IPS-20b (cell line): ENCODE results near the gene PSMD13.

Experiments
- H3K27ac ChIP-seq: one replicate; pipeline ENCODE4 v1.5.1; 2013; ENCODE audit warnings: low read length
- H3K27me3 ChIP-seq: 2 replicates; pipeline ENCODE4 v1.6.1; 2013; ENCODE audit warnings: mild to moderate bottlenecking, low read length, inconsistent platforms; ENCODE audit not compliant: insufficient read depth
- H3K36me3 ChIP-seq: 2 replicates; pipeline ENCODE4 v1.6.1; 2013; ENCODE audit warnings: low read depth, mild to moderate bottlenecking, inconsistent platforms, low read length, moderate library complexity; ENCODE audit not compliant: insufficient read depth
- H3K4me1 ChIP-seq: 2 replicates; pipeline ENCODE4 v1.6.1; 2013; ENCODE audit warnings: mild to moderate bottlenecking, control low read depth, inconsistent platforms, low read length, moderate library complexity; ENCODE audit not compliant: insufficient read depth
- H3K4me3 ChIP-seq: 2 replicates; pipeline ENCODE4 v1.5.1; 2013; ENCODE audit warnings: mild to moderate bottlenecking, low read length, inconsistent platforms
- H3K9ac ChIP-seq: 2 replicates; pipeline ENCODE4 v1.6.1; 2013; ENCODE audit warnings: low read depth, mild to moderate bottlenecking, inconsistent platforms, low read length, moderate library complexity
- H3K9me3 ChIP-seq: 2 replicates; pipeline ENCODE4 v1.6.1; 2013; ENCODE audit warnings: mild to moderate bottlenecking, low read depth, low read length, inconsistent platforms; ENCODE audit not compliant: insufficient read depth

Gene PSMD13

GRCh38 chr11:206526-207207 is 30.1 kb upstream of the PSMD13 start:
- H3K4me1 ChIP-seq: peaks cover 10% of the 10 kb centered on the region
- peak overlapping the region; percentile 93 for H3K9ac ChIP-seq

GRCh38 chr11:207208-207862 is 29.4 kb upstream of the PSMD13 start, which contains the start of the genes BET1L and RIC8A:
Gene BET1L, minus strand, starts transcription at chr11:207399. Its CDS starts 78 bp downstream, at chr11:207321.
Gene RIC8A, plus strand, starts transcription at chr11:207708. Its CDS starts 1,147 bp downstream, at chr11:208855.
- Histone ChIP-seq H3K9ac (peak within 1 kb of the TSS; percentile 93), H3K36me3 (peaks cover 39% of the 10 kb centered on the region), H3K27me3 (no peaks in the 10 kb centered on the region), H3K27ac (peak within 1 kb of the TSS; percentile 68), H3K4me3 (peak within 1 kb of the TSS; percentile 92), H3K4me1 (peaks cover 10% of the 10 kb centered on the region), H3K9me3 (no peaks in the 10 kb centered on the region)

More at GRCh38 chr11:206526-207207, 30.1 kb upstream of the PSMD13 start:
- Histone ChIP-seq H3K9me3 (no peaks in the 10 kb centered on the region), H3K36me3 (peaks cover 32% of the 10 kb centered on the region), H3K27me3 (no peaks in the 10 kb centered on the region), H3K27ac (no peak overlapping the region), H3K4me3 (peak overlapping the region; percentile 92)

GRCh38 chr11:207863-208180 is 29.0 kb upstream of the PSMD13 start:
- Histone ChIP-seq H3K9me3 (no peaks in the 10 kb centered on the region), H3K4me1 (peaks cover 10% of the 10 kb centered on the region), H3K9ac (peak overlapping the region; percentile 93), H3K27ac (peak overlapping the region; percentile 68), H3K36me3 (peaks cover 44% of the 10 kb centered on the region), H3K4me3 (peak overlapping the region; percentile 92), H3K27me3 (no peaks in the 10 kb centered on the region)

- H3K27ac ChIP-seq: peak overlapping the region; percentile 68
- H3K9me3 ChIP-seq: no peaks in the 10 kb centered on the region
- H3K4me1 ChIP-seq: peaks cover 10% of the 10 kb centered on the region
- H3K9ac ChIP-seq: peak overlapping the region; percentile 93
- H3K4me3 ChIP-seq: peak overlapping the region; percentile 92
- H3K36me3 ChIP-seq: peaks cover 49% of the 10 kb centered on the region
- no peaks in the 10 kb centered on the region for H3K27me3 ChIP-seq
Observed at GRCh38 chr11:208181-208916, 28.4 kb upstream of the PSMD13 start.

GRCh38 chr11:208917-209260 is 27.9 kb upstream of the PSMD13 start:
- Histone ChIP-seq H3K36me3 (peaks cover 53% of the 10 kb centered on the region), H3K27ac (no peak overlapping the region), H3K27me3 (no peaks in the 10 kb centered on the region), H3K4me1 (peaks cover 10% of the 10 kb centered on the region), H3K9ac (peak overlapping the region; percentile 93), H3K9me3 (no peaks in the 10 kb centered on the region), H3K4me3 (peak overlapping the region; percentile 92)

- Histone ChIP-seq H3K9ac (peak overlapping the region; percentile 93), H3K9me3 (no peaks in the 10 kb centered on the region), H3K27ac (no peak overlapping the region), H3K36me3 (peaks cover 57% of the 10 kb centered on the region), H3K4me1 (peaks cover 10% of the 10 kb centered on the region), H3K4me3 (peak overlapping the region; percentile 92), H3K27me3 (no peaks in the 10 kb centered on the region)
Observed at GRCh38 chr11:209275-210121, 27.3 kb upstream of the PSMD13 start.

- peaks cover 10% of the 10 kb centered on the region for H3K4me1 ChIP-seq
- H3K9ac ChIP-seq: no peak overlapping the region
- no peak overlapping the region for H3K27ac ChIP-seq
- H3K4me3 ChIP-seq: 0 out of 2 replicates have a peak overlapping the region, but pooled peaks have one; percentile 92
- no peaks in the 10 kb centered on the region for H3K9me3 ChIP-seq
- peaks cover 60% of the 10 kb centered on the region for H3K36me3 ChIP-seq
- no peaks in the 10 kb centered on the region for H3K27me3 ChIP-seq
Observed at GRCh38 chr11:210122-210802, 26.5 kb upstream of the PSMD13 start.

GRCh38 chr11:210803-211180 is 26.0 kb upstream of the PSMD13 start:
- Histone ChIP-seq H3K36me3 (peaks cover 62% of the 10 kb centered on the region), H3K4me3 (no peak overlapping the region)

GRCh38 chr11:211295-211694 is 25.5 kb upstream of the PSMD13 start:
- no peaks in the 10 kb centered on the region for H3K9me3 ChIP-seq
- H3K4me1 ChIP-seq: peaks cover 10% of the 10 kb centered on the region
- peaks cover 64% of the 10 kb centered on the region for H3K36me3 ChIP-seq
- no peaks in the 10 kb centered on the region for H3K27me3 ChIP-seq
- H3K27ac ChIP-seq: no peak overlapping the region
- H3K4me3 ChIP-seq: no peak overlapping the region
- H3K9ac ChIP-seq: no peak overlapping the region

More at GRCh38 chr11:210803-211180, 26.0 kb upstream of the PSMD13 start:
- Histone ChIP-seq H3K27me3 (no peaks in the 10 kb centered on the region), H3K27ac (no peak overlapping the region), H3K4me1 (peaks cover 10% of the 10 kb centered on the region), H3K9ac (no peak overlapping the region), H3K9me3 (no peaks in the 10 kb centered on the region)

GRCh38 chr11:211741-212140 is 25.0 kb upstream of the PSMD13 start:
- Histone ChIP-seq H3K9ac (no peak overlapping the region), H3K4me1 (peaks cover 8% of the 10 kb centered on the region; the same call in 1 of the 2 replicates), H3K36me3 (peaks cover 64% of the 10 kb centered on the region), H3K27ac (no peak overlapping the region), H3K4me3 (no peak overlapping the region), H3K27me3 (no peaks in the 10 kb centered on the region), H3K9me3 (no peaks in the 10 kb centered on the region)
